Measurements from ENCODE around the gene SELENOV.

Gene SELENOV

GRCh38 chr19:39496063-39496462, 18.9 kb upstream of the SELENOV start:
- DNase-seq, result no peak

GRCh38 chr19:39497701-39497995, 17.3 kb upstream of the SELENOV start:
- DNase-seq, result no peak

- peak; percentile 13 for DNase-seq
Measured at GRCh38 chr19:39497996-39498797, 16.7 kb upstream of the SELENOV start.

- no peak for DNase-seq
Measured at GRCh38 chr19:39498798-39499642, 15.9 kb upstream of the SELENOV start, which contains the start of gene DLL3. TSS of gene DLL3 (plus strand) at chr19:39498947. CDS start at chr19:39498975, 28 bp downstream.

GRCh38 chr19:39499932-39500331, 15.0 kb upstream of the SELENOV start:
- DNase-seq, result no peak

GRCh38 chr19:39500543-39500942, 14.4 kb upstream of the SELENOV start:
- DNase-seq, result no peak

GRCh38 chr19:39501340-39501739, 13.6 kb upstream of the SELENOV start:
- no peak for DNase-seq

GRCh38 chr19:39502640-39503417, 12.1 kb upstream of the SELENOV start:
- no peak for DNase-seq

- no peak for DNase-seq
Measured at GRCh38 chr19:39506598-39506943, 8.4 kb upstream of the SELENOV start.

- no peak for DNase-seq
Measured at GRCh38 chr19:39506944-39507714, 7.8 kb upstream of the SELENOV start.

GRCh38 chr19:39507715-39508364, 7.1 kb upstream of the SELENOV start:
- no peak for DNase-seq

- DNase-seq, result no peak
Measured at GRCh38 chr19:39508629-39509028, 6.3 kb upstream of the SELENOV start.

- DNase-seq, result no peak
Measured at GRCh38 chr19:39509233-39509632, 5.7 kb upstream of the SELENOV start.

GRCh38 chr19:39512988-39513387, 2.0 kb upstream of the SELENOV start:
- no peak for DNase-seq

GRCh38 chr19:39515551-39516191, 732 bp downstream of the SELENOV start:
- no peak for DNase-seq

GRCh38 chr19:39516270-39516669, 1.3 kb downstream of the SELENOV start:
- DNase-seq, result no peak

- no peak for DNase-seq
Measured at GRCh38 chr19:39517432-39517831, 2.5 kb downstream of the SELENOV start.

GRCh38 chr19:39518458-39518857, 3.5 kb downstream of the SELENOV start:
- no peak for DNase-seq

GRCh38 chr19:39518975-39519374, 4.0 kb downstream of the SELENOV start:
- no peak for DNase-seq

GRCh38 chr19:39520541-39521484, 5.9 kb downstream of the SELENOV start:
- DNase-seq, result no peak

Data from HCEC 1CT (cell line).